ENCODE data around the gene RIPK4. TPM values are rescaled to one million over a fixed set of nuclear protein-coding genes. Genes with fewer than 3 reads are reported as not detected.

Gene RIPK4
- total RNA-seq (10 to 100 TPM in 1 of 2 donors, 1 to 10 TPM in 1; 5.9 to 10.2 TPM), polyA plus RNA-seq (ENCODE audit: insufficient read depth, low read depth, low replicate concordance) (3.9 TPM)
- long read RNA-seq, donor 1, partial matches to known transcripts, result 0 of 2 reads
- long read RNA-seq, donor 1, other reads (novel, unspliced or antisense), result 0 of 2 reads
- long read RNA-seq, donor 2, result 0 reads

- H3K27me3 ChIP-seq, result peaks cover 6% of the 10 kb centered on the region
- H3K9me3 ChIP-seq, result no peaks in the 10 kb centered on the region
- 7 to 9% methylated on average over 36 to 47 of the region's 53 CpGs for WGBS, 2 donors
- no peaks in the 10 kb centered on the region for H3K36me3 ChIP-seq (ENCODE audit: low read depth, missing control alignments)
- peak; percentile 80 for DNase-seq
- no peak within 1 kb of the TSS for H3K27ac ChIP-seq
- no peaks in the 10 kb centered on the region for H3K4me1 ChIP-seq
- TF ChIP-seq, protein P1, sequence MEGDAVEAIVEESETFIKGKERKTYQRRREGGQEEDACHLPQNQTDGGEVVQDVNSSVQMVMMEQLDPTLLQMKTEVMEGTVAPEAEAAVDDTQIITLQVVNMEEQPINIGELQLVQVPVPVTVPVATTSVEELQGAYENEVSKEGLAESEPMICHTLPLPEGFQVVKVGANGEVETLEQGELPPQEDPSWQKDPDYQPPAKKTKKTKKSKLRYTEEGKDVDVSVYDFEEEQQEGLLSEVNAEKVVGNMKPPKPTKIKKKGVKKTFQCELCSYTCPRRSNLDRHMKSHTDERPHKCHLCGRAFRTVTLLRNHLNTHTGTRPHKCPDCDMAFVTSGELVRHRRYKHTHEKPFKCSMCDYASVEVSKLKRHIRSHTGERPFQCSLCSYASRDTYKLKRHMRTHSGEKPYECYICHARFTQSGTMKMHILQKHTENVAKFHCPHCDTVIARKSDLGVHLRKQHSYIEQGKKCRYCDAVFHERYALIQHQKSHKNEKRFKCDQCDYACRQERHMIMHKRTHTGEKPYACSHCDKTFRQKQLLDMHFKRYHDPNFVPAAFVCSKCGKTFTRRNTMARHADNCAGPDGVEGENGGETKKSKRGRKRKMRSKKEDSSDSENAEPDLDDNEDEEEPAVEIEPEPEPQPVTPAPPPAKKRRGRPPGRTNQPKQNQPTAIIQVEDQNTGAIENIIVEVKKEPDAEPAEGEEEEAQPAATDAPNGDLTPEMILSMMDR (IDR thresholded peaks at IDR 0.05), result no peak
- TF ChIP-seq POLR2A (IDR thresholded peaks at IDR 0.05), result no peak
- H3K4me3 ChIP-seq, result peak within 1 kb of the TSS; percentile 55 to 62
- intact Hi-C loops (cut with DNase I; ENCODE audit: low total_unique reads), result no loop called here
Measured at GRCh38 chr21:41766883-41767605, at the start of gene RIPK4. Gene RIPK4, minus strand, starts transcription at chr21:41767052. Its CDS starts 11 bp downstream, at chr21:41767041.

DNA sequence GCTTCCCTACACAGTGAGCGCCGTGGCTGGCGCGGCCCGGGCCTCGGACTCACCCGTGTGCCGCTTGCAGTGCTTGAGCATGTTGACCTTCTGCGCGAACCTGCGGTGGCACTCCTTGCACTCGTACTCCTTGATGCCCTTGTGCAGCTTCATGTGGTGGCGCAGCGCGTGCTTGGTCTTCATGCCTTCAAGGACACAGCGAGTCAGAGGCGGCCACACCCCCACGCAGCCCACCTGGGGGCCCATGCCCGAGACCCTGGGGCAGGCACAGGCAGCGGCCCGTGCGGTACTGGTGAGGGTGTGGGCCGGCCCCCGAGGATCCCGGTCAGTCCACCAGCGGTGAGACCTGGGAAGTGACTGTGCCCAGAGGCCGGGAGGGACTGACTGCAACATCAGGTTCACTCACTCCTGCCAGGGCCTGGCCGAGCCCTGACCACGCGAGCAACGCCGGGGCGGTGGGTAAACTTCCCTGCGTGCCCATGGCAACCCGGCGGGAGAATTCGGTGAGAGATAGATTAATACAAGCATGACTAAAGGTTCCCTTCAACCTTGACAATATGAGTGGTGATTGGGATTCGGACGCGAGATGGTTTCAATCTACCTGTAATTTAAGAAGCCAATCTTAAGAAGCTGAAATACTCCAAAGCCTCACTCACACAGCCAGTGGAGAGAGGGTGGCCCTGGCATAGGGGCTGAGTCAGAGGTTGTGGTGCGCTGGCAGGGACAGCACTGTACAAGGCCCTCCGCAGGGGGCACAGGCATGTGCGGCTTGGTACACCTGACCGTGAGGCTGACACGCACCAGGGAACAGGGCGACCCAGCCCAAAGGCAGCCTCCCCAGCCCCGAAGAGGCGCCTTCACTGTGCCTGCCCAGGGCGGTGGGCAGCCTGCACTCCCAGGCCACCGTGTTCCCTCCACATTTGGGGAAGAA lies 49.1 kb upstream of the RIPK4 start:
- Histone ChIP-seq H3K36me3 (ENCODE audit: low read depth, missing control alignments) (no peaks in the 10 kb centered on the region), H3K4me1 (no peaks in the 10 kb centered on the region), H3K9me3 (no peaks in the 10 kb centered on the region), H3K27ac (no peak overlapping the region), H3K4me3 (no peak overlapping the region), H3K27me3 (no peaks in the 10 kb centered on the region)
- DNase-seq, result no peak
- 90 to 93% methylated on average over 24 to 50 of the region's 50 CpGs for WGBS, 2 donors
- intact Hi-C loops (cut with DNase I; ENCODE audit: low total_unique reads), result loop anchor here (5.0 kb wide), 1 partner anchor 306 kb away; no protein-coding TSS in a partner anchor
- no peak for TF ChIP-seq POLR2A (IDR thresholded peaks at IDR 0.05)
- TF ChIP-seq, protein P1 (IDR thresholded peaks at IDR 0.05), result no peak

DNA sequence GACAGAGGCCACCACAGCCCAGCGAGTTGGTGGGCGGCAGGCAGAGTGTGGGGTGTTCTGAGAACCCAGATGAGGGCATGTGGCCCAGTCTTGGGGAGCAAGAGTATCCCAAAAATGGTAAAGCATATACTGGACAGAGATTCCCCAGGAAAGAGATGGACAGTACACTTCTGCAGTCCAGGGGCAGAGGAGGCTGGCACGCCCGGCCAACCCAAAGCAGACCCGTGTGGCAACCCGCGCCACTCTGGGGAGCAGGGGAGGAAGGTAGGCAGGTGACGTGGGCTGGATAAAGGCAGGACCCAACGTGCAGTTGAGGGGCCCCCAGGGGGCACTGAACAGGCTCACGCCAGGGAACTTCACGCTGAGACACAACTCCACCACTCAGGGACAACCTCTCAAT lies 46.4 kb upstream of the RIPK4 start:
- Histone ChIP-seq H3K9me3 (no peaks in the 10 kb centered on the region), H3K36me3 (ENCODE audit: low read depth, missing control alignments) (no peaks in the 10 kb centered on the region), H3K4me3 (no peak overlapping the region), H3K4me1 (no peaks in the 10 kb centered on the region), H3K27ac (no peak overlapping the region), H3K27me3 (no peaks in the 10 kb centered on the region)
- no peak for DNase-seq
- no peak for TF ChIP-seq POLR2A (IDR thresholded peaks at IDR 0.05)
- TF ChIP-seq, protein P1 (IDR thresholded peaks at IDR 0.05), result no peak
- WGBS, 2 donors, result 91 to 93% methylated on average over 8 to 11 of the region's 11 CpGs
- intact Hi-C loops (cut with DNase I; ENCODE audit: low total_unique reads), result no loop called here

- WGBS, 2 donors, result 92 to 93% methylated on average over 13 of the region's 13 CpGs
- no peak for TF ChIP-seq POLR2A (IDR thresholded peaks at IDR 0.05)
- TF ChIP-seq, protein P1 (IDR thresholded peaks at IDR 0.05), result no peak
- Histone ChIP-seq H3K27ac (no peak overlapping the region), H3K4me3 (no peak overlapping the region), H3K36me3 (ENCODE audit: low read depth, missing control alignments) (no peaks in the 10 kb centered on the region), H3K4me1 (no peaks in the 10 kb centered on the region), H3K27me3 (no peaks in the 10 kb centered on the region), H3K9me3 (no peaks in the 10 kb centered on the region)
- intact Hi-C loops (cut with DNase I; ENCODE audit: low total_unique reads), result no loop called here
- no peak for DNase-seq
Measured at GRCh38 chr21:41812679-41813078, 45.8 kb upstream of the RIPK4 start.

Data from testis (tissue), 5 donors.